ENCODE measurements around the gene FAM89A. TPM values are rescaled to one million over a fixed set of nuclear protein-coding genes. Genes with fewer than 3 reads are reported as not detected.
A peak's percentile ranks its signal among the peaks of the same experiment; 100 is the strongest.

The FAM89A gene
- total RNA-seq = 23.5 and 56.7 TPM in 2 replicates

DNA sequence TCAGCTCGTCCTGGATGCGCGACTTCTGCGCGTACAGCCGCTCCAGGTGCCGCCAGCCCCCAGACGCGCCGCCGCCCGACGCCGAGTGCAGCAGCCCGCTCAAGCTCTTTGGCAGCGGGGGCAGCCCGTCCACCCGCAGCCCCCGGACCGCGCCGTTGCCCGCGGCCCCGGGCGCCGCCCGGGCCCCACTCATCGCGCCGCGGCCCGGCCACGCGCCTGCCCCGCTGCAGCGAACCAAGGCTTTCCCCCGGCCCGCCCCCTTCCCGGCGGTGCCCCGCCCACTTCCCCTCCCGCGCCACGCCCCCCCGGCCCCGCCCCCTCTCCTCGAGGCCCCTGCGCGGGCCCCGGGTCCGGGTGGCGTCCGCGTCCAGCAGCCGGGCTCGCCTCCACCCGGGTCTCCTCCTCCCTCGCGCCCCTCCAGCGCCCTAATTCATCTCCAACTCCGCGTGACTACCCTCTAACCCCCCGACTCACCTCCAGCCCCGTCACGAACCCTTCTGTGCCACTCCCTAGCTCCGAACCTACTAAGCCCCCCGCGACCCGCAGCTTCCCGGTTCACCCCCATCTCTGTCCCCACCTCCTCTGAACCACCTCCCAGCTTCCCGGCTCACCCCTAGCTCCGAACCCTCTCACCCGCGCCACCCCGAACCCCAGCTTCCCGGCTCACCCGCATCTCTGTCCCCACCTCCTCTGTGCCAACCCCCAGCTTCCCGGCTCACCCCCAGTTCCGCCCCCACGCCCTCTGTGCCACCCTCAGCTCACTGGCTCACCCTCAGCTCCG lies at the start of gene FAM89A:
FAM89A (minus strand) TSS at position 236 of the 781 bp plus-strand sequence; CDS start at position 193, 43 bp downstream.
- peak; percentile 33 to 63 for DNase-seq (ENCODE audit: low read depth in 2 of 2)

DNA sequence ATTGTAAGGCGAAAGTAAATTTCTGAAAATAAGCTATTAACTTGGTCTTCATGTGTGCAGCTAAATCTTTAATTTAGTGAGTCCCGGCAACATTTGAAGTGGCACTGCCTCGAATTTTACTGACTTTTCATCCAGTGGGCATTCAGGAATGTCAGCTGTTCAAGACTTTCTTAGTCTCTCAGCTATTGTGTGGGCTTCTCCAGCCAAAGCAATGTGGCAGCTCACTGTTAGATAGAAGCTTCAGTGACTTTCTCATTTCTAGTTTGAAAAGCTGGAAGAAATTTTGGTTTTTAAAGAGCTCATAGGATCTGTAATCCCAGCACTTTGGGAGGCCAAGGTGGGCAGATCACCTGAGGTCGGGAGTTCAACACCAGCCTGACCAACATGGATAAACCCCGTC lies 44.3 kb upstream of the FAM89A start:
- DNase-seq (ENCODE audit: low read depth in 2 of 2) = no peak

DNA sequence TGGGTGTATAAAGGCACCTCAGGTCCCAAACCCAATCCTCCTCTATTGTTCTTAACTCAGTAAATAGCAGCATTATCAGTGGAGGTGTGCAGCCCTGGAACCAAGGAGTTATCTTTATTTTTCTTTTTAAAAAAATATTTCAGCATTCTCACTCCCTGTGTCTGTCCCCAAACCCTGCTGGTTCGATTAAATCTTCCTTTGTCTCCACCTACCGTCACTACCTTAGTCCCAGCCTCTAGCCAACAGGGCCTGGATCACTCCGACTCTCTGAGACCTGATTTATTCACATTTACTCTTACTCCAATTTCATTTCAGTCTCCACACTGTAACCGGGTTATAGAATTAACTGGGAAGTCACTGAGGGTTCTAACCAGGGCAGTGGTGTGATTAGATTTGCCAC lies 39.1 kb upstream of the FAM89A start:
- no peak for DNase-seq (ENCODE audit: low read depth in 2 of 2)

DNA sequence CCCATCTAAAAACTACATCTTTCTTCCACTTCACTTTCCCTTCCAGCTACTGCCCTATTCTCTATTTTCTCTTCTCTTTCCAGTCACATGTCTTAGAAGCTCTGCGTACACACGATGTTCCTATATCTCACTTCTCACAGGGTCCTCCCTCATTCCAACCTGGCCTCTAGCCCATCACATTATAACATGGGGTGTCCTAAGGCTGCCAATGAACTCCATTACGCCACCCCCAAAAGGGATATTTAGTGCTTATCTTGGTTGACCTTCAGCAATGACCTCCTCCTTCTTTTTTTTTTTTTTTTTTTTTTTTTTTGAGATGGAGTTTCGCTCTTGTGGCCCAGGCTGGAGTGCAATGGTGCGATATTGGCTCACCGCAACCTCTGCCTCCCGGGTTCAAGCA lies 38.2 kb upstream of the FAM89A start:
- DNase-seq (ENCODE audit: low read depth in 2 of 2) = no peak

DNA sequence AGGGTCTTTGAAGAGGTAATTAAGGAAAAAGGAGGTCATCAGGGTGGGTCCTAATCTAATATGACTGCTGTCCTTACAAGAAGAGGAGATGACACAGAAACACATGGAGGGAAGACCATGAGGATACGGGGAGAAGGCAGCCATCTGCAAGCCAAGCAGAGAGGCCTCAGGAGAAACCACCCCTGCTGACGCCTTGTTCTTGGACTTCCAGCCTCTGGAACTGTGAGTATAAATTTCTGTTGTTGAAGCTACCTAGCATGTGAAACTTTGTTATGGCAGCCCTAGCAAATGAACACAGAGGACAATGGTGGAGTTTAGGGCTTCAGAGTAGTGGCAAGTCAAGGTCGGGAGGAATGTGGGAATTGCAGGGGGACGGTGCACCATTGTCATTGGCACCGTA lies 36.7 kb upstream of the FAM89A start:
- no peak for DNase-seq (ENCODE audit: low read depth in 2 of 2)

DNA sequence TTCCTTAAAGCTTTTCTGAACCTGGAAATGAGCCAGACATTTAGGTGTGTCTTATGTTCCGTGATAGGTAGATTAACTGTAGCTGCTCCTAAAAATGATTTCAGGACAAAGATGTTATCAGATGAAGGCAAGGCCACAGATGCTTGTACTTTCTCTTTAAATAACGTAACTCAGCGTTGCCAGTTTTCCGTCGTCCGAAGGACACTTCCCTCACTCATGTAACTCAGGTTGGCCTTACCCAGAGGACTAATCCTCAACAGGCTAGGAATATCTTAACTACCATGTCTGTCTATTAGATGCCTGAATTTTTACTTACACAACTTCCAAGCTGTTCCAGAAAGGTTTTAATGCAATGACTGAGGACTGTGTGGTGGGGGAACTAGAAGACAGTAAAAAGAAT lies 35.4 kb upstream of the FAM89A start:
- DNase-seq (ENCODE audit: low read depth in 2 of 2) = no peak

DNA sequence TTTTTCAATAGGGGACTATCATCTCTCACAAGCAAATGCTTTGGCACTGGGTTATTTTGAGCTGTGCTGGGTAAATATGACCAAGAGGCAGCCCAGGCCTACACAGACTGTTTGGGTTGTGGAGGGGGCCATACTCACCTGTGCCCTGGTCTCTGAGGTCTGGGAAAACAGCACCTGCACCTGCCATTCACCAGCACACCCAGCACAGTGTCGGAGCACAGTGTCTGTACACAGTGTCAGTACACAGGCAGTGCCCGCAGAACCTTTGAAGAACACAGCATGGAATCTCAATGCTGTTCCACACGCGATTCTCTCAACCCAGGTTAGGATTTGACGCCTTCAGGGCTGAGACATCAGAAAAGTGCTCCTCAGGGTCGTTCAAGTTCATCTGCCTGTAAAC lies 35.0 kb upstream of the FAM89A start:
- DNase-seq (ENCODE audit: low read depth in 2 of 2) = no peak

DNA sequence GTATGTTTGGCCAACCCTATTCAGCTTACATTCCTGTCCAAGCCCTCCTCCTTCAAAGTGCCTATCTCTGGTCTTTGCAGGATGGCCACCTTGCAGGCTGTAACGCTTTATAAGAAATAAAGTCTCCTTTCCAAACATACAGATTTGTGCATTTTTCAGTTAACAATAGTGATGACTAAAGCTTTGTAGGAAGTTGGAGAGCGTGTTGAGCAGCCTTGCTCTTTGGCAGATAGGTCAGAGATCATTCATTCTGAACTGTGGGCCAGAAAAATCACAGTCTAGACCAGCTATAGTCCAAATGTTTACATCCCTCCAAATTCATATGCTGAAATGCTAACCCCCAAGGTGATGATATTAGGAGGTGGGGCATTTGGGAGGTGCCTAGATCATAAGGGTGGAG lies 34.0 kb upstream of the FAM89A start:
- DNase-seq (ENCODE audit: low read depth in 2 of 2) = peak in 1 of 2 donors; percentile 31

DNA sequence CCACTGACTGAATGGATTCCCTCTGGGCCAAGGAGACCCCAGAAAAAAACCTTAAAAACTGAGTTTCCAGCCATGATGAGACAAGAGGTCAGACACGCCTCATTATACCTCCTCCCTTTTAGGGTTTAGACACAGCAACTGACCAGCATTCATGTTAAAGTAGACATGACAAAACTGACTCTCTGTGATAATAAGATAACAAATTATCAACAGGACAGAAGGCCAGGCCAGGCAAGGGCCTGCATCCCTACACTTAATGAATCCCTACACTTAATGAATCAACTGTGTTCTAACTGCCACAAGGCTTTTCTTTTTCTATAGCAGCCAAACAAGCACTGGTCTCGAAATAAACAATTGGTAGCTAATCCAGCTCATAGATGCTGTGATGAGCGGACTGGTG lies 33.3 kb upstream of the FAM89A start:
- no peak for DNase-seq (ENCODE audit: low read depth in 2 of 2)

DNA sequence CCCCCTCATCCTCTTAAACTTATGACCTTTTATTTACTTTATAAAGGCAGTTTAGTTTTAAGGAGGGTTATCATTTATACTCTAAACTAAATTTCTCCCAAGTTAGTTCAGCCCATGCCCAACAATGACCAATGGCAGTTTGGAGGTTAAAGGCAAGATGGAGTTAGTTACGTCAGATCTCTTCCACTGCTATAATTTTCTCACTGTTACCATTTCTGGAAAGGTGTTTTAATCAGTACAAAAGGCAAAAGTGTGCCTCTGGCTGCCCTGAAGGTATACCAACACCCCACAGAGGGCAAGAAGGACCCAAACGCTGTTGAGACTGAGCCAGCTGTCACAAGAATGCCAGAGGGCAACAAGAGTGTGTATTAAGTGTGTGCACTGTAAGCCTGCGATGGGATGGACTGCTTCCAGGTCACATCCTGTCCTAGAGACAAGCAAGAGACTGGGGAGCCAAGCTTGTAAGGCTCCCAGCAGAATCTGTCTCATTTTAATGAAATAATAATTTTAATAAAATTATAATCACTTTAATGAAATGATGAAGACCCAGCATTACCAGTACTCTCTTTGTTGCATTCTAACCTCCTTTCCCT lies 32.5 kb upstream of the FAM89A start:
- DNase-seq (ENCODE audit: low read depth in 2 of 2) = no peak

DNA sequence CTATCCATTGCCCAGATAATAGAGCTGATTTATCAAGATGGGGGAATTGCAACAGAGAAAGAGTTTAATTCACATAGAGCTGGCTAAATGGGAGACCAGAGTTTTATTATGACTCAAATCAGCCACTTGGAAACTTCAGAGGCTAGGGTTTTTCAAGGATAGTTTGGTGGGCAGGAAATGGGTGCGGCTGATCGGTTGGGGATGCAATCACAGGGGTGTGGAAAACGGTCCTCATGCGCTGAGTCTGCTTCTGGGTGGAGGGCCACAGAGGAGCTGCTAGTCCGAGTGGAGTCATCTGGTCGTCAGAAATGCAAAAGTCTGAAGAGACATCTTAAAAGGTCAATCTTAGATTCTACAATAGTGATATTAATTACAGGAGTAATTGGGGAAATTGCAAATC lies 32.0 kb upstream of the FAM89A start:
- no peak for DNase-seq (ENCODE audit: low read depth in 2 of 2)

DNA sequence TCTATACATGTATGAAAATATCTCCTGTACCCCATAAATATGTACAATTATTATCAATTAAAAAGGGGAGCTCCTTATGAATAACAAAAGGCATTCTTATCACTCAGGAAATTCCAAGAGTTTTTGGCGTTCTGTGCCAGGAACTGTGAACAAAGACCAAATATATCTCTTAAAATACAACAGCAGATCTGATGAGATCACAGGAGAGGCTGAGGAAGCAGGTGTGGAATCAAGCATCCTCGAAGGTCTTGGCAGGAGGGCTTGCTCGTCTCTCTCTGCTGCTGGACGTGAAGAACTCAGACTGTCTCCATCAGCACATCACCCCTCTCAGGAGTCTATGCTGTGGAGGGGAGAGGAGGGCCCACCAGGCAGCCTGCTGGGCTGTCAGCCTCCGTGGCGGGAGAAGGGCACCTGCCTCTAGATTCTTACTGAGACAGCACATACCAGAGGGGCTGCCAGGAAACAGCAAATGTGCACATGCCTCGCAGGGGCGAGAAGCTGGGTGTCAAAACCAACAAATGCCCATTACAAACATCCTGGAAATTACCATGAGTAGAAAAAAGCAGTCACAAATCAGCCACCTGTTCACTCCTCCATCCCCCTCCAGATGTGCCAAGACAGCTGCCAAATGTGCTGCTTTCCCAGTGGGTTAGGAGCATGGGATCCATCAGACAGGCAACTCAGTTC lies 30.8 kb upstream of the FAM89A start:
- peak in 1 of 2 donors; percentile 55 for DNase-seq (ENCODE audit: low read depth in 2 of 2)

DNA sequence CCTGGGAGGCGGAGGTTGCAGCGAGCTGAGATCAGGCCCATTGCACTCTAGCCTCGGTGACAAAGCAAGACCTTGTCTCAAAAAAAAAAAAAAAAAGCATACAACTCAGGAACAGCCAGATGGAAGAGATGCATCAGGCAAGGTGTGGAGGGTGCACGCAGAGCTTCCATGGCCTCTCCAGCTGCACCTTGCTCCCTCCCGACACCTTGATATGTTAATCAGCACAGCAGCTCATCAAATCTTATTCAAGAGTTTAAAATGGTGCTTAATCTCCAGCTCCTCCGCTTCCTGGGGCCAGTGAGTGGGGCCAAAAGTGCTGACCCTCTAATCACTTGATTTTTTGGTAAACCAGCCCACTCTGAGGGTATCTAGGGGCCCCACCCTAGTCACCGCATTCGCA lies 29.3 kb upstream of the FAM89A start:
- no peak for DNase-seq (ENCODE audit: low read depth in 2 of 2)

DNA sequence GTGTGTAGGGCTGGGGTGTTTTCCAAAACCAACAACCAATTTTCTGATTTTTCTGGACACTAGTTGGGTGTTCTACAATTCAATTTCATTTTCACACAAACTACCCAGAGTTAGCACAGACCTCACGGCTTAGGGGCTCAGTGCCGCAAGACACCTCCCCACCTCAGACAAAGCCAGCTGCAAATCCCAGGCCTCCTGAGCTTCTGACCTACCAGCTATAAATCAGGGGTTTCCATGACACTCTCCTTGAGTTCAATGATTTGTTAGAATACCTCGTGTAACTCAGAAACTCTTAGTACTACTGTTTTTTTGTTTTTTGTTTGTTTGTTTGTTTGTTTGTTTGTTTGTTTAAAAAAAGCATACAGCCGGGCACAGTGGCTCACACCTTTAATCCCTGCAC lies 28.7 kb upstream of the FAM89A start:
- DNase-seq (ENCODE audit: low read depth in 2 of 2) = no peak

DNA sequence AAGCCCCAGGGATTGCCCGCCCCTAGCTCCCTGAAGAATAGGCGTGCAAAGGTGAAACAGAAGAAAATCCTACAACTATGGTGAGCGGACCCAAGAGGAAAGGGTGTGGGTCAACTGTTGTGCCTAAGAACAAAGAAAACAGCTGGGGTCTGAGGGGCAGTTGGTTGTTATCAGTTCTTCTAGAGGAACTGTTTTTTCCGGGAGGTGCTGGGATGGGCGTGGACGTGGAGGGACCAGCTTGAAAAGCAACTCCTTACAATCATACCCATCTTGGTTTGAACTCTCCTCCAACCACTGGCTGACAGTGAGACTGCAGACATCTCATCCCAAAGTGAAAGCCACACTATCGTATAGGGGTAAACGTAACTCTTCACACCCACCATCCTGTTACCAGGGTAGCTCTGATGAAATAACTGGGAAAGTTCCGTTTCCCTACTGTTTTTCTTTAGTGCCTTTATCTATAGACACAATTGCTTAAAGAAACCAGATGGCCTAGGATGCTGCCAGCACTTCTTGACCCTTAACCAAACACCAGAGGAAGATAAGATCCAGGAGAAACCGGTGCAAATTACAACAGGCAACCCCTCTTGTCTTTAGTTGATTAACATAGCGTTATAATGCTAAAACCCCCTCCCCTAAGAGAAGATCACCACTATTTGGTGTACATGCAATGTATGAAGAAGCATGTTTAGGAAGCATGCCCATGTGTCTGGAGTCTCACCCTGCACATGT lies 25.6 kb upstream of the FAM89A start:
- DNase-seq (ENCODE audit: low read depth in 2 of 2) = no peak

DNA sequence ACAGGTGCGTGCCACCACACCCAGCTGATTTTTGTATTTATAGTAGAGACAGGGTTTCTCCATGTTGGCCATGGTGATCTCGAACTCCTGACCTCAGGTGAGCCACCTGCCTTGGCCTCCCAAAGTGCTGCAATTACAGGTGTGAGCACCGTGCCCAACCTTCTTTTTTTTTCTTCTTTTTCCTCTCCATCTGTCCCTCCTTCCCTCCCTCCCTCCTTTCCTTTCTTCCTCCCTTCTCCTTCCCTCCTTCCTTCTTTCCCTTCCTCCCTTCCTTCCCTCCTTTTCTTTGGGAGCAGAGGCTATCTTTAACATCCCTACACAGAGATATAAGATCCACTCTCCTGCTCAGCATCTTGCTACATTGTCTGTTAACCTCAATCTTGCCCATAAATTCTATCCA lies 24.4 kb upstream of the FAM89A start:
- DNase-seq (ENCODE audit: low read depth in 2 of 2) = no peak

DNA sequence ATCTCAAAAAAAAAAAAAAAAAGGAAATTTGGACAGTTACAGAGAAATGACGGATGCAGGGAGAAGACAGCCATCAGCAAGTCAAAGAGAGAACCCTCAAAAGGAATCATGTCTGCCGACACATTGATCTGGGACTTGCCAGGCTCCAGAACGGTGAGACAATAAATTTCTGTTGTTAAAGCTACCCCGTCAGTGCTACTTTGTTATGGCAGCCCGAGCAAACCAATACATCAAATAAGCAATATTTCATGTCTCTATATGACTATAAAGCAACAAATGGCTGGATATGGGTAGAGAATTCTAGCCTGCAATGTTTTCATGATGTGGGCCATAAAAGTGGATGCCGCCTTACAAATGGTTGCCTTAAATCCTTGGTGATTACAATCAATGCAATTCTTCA lies 23.3 kb upstream of the FAM89A start:
- no peak for DNase-seq (ENCODE audit: low read depth in 2 of 2)

DNA sequence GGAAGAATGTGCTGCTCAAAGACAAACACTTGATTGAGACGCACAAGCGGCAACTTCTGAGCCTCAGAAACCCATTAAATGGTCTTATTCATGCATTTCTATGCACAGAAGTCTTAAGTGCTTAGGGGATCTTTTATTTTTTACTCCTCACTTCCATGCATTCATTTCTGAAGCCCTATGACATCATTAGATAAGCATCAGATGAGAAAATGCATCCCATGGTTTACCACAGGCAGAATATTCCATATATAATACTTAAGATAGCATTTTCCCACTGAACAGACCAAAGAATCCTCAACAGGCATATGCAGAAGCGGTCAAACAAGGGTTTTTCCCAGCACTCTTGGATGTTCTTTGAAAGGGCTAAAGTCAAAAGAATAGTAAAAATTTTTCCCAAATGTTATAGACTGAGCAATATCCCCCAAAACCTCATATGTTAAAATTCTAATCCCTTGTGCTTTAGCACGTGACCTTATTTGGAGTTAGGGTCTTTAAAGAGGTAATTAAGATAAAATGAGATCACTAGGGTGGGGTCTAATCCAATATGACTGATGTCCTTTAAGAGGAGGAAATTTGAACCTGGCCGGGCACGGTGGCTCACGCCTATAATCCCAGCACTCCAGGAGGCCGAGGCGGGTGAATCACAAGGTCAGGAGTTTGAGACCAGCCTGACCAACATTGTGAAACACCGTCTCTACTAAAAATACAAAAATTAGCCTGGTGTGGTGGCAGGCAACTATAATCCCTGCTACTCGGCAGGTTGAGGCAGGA lies 22.6 kb upstream of the FAM89A start:
- DNase-seq (ENCODE audit: low read depth in 2 of 2) = no peak

DNA sequence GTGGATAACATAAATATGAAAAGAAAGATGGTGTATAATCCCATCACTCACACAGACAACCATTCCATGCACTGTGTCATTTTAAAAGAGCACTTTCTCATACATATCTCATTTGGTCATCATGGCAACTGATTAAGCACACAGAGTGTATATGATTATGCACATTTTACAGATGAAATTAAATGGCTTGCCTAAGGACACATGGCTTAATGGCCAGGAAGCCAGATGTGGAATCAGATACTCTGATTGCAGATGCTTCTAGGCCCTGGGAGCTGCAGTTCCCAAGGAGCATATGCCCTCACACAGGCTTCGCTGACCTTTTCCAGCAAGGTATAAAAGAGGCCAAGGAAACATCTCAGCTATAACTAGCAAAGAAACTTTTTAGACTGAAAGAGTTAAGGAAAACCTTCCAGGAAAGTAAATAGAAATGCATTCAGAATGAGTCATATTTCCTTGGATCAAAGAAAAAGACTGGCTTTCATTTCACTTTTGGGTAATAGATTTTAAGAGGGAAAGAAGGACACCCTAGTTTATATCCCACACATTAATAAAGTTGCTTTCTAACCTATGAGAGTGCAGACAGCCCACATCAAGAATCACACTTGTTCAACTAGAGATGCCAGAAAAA lies 19.6 kb upstream of the FAM89A start:
- no peak for DNase-seq (ENCODE audit: low read depth in 2 of 2)

DNA sequence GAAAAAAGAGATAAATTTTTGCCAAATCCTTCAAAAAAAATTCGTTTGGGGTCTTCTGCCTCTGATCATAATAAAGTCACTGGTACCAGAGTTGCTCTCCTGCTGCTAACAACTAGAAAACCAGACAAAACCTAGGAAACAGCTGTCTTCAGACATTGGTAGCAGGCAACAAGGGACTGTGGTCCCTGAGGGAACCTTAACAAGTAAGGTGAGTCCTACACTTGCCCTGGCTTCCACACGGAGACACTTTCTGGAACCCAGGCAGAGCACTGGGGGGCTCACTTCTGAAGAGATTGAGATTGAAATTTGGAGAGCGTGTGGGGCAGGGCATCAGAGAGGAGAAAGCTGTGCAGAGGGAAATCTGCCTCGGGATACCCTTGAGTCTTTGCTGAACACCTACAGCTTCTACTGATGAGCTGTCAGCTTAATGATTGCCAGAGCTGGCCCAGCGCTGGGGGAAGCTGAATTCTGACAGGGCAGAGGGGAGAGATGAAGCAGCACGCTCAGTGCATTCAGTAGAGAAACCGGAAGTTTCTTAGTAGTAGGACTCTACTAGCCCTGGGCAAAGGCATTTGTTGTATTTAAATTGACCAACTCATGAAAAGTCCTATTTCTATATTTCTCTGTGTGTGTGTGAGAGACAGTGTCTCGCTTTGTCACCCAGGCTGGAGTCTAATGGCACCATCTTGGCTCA lies 18.5 kb upstream of the FAM89A start:
- no peak for DNase-seq (ENCODE audit: low read depth in 2 of 2)

All from lung microvascular endothelial cell (primary cell).